ENCODE results near the gene ZFYVE28. TPM values are rescaled to one million over a fixed set of nuclear protein-coding genes. Genes with fewer than 3 reads are reported as not detected.
"Not testable (repeated sequence)": the region's sequence is repeated elsewhere in the genome, so short reads cannot be mapped to it uniquely, and the experiment has no call there.

Gene ZFYVE28
- total RNA-seq, 5 donors from 2014 or later (not counting 1 experiment from before 2014, with no cell fraction given) = 33.4 to 56.2 (median 45.4) TPM

DNA sequence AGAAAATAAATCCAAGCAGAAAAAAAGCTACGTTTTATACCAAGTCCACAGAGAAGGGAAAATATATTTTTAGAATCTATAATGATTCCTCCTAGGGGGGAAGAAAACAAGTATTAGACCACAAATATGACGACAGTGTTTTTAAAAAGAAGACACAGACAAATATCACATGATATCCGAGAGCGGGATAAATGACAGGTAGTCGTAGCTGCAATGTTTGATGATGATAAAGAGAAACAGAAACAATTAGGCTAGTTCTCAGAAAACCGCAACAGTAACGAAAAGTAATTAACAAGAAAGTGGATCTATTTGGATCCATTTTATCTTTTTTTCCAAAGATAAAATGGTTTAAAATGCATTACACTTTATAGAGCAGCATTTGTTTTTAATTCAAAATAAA is 177.4 kb downstream of the ZFYVE28 start:
- WGBS (ENCODE audit: insufficient coverage) = 6% methylated on average over 3 of the region's 7 CpGs
- no peaks in the 10 kb centered on the region for H3K9me3 Mint-ChIP-seq
- no peaks in the 10 kb centered on the region for H3K27me3 ChIP-seq (replicated peaks in 1 of 2; ENCODE audit: control insufficient read depth in 2 of 2, extremely low read depth in 1 of 2, insufficient read depth in 2 of 2, low read length in 1 of 2)
- DNase-seq = peak in 2 of 35 experiments; percentile 9 to 71
- H3K27ac Mint-ChIP-seq = peak overlapping the region; percentile 83 to 85
- H3K4me1 ChIP-seq (ENCODE audit: control insufficient read depth in 1 of 2, extremely low read depth in 1 of 2, insufficient read depth in 2 of 2, low read length in 2 of 2) = peaks cover 19 to 27% of the 10 kb centered on the region in 2 experiments
- H3K27ac ChIP-seq (ENCODE audit: low read length) = peak overlapping the region; percentile 77
- no peaks in the 10 kb centered on the region for H3K9me3 ChIP-seq
- ATAC-seq (replicated peaks in 1 of 4) = no peak
- peak overlapping the region; percentile 89 to 95 for H3K4me3 ChIP-seq (ENCODE audit: control insufficient read depth in 1 of 2, extremely low read depth in 1 of 2, low read length in 1 of 2)
- H3K36me3 Mint-ChIP-seq = peaks cover 25% of the 10 kb centered on the region
- H3K4me1 Mint-ChIP-seq = peaks cover 62 to 67% (median 67%) of the 10 kb centered on the region in 3 donors
- CTCF ChIA-PET = interaction anchor here in 1 of 2 donors (0.7 to 1.9 kb wide), 9 partner anchors 17 to 221 kb away, joined by 3 to 6 read pairs (median 3); partner anchors contain the start of genes CFAP99 and MXD4
- H3K4me3 Mint-ChIP-seq = peak overlapping the region; percentile 87 to 93 (median 92)
- H3K27me3 Mint-ChIP-seq = no peaks in the 10 kb centered on the region
- POLR2A ChIA-PET = interaction anchor here (0.6 to 2.0 kb wide), 8 partner anchors 10 to 571 kb away, joined by 3 to 14 read pairs (median 3); partner anchors contain the start of gene MXD4 (in 1 of the 2)
- peaks cover 0 to 14% of the 10 kb centered on the region in 2 donors for H3K36me3 ChIP-seq (ENCODE audit: control insufficient read depth in 2 of 2, extremely low read depth in 1 of 2, insufficient read depth in 1 of 2, low read length in 1 of 2)

- H3K4me3 ChIP-seq (ENCODE audit: control insufficient read depth in 1 of 2, extremely low read depth in 1 of 2, low read length in 1 of 2) = no peak overlapping the region
- no peak for DNase-seq
- peaks cover 10 to 27% of the 10 kb centered on the region in 2 experiments for H3K4me1 ChIP-seq (ENCODE audit: control insufficient read depth in 1 of 2, extremely low read depth in 1 of 2, insufficient read depth in 2 of 2, low read length in 2 of 2)
- H3K9me3 ChIP-seq = no peaks in the 10 kb centered on the region
- Mint-ChIP-seq H3K4me3 (peak overlapping the region in 2 of 3 donors; percentile 24 to 56), H3K9me3 (no peaks in the 10 kb centered on the region), H3K4me1 (peaks cover 72 to 73% (median 73%) of the 10 kb centered on the region in 3 donors), H3K27me3 (no peaks in the 10 kb centered on the region), H3K36me3 (peaks cover 43% of the 10 kb centered on the region), H3K27ac (peak overlapping the region; percentile 46 to 66)
- WGBS (ENCODE audit: insufficient coverage) = no CpG with 5 or more reads among the region's 3 CpGs
- H3K27ac ChIP-seq (ENCODE audit: low read length) = no peak overlapping the region
- ChIA-PET POLR2A (interaction anchor here (0.6 to 0.9 kb wide), 3 partner anchors 25 to 130 kb away, joined by 3 to 4 read pairs (median 4); partner anchors contain the start of gene MXD4 (in 1 of the 2)), CTCF (interaction anchor here in 1 of 2 donors (0.7 to 2.0 kb wide), 4 partner anchors 17 to 1192 kb away, joined by 3 to 8 read pairs (median 4); no protein-coding TSS in a partner anchor)
- no peak for ATAC-seq (replicated peaks in 1 of 4)
- peaks cover 4 to 28% of the 10 kb centered on the region in 2 donors for H3K36me3 ChIP-seq (ENCODE audit: control insufficient read depth in 2 of 2, extremely low read depth in 1 of 2, insufficient read depth in 1 of 2, low read length in 1 of 2)
- no peaks in the 10 kb centered on the region for H3K27me3 ChIP-seq (replicated peaks in 1 of 2; ENCODE audit: control insufficient read depth in 2 of 2, extremely low read depth in 1 of 2, insufficient read depth in 2 of 2, low read length in 1 of 2)
Measured at GRCh38 chr4:2236944-2237666, 181.3 kb downstream of the ZFYVE28 start.

- Mint-ChIP-seq H3K9me3 (no peaks in the 10 kb centered on the region), H3K4me3 (no peak overlapping the region), H3K27me3 (no peaks in the 10 kb centered on the region), H3K27ac (no peak overlapping the region), H3K4me1 (peaks cover 28 to 35% (median 32%) of the 10 kb centered on the region in 3 donors), H3K36me3 (peaks cover 27% of the 10 kb centered on the region)
- no peaks in the 10 kb centered on the region for H3K9me3 ChIP-seq
- peaks cover 4 to 29% of the 10 kb centered on the region in 2 donors for H3K36me3 ChIP-seq (ENCODE audit: control insufficient read depth in 2 of 2, extremely low read depth in 1 of 2, insufficient read depth in 1 of 2, low read length in 1 of 2)
- ChIA-PET CTCF (interaction anchor here (0.6 to 1.2 kb wide), 2 partner anchors 11 to 262 kb away, joined by 3 to 4 read pairs; no protein-coding TSS in a partner anchor), POLR2A (interaction anchor here (0.6 to 1.2 kb wide), 3 partner anchors 10 to 11 kb away, joined by 3 to 8 read pairs (median 3); partner anchors contain the start of genes HAUS3 (in 2 of the 2) and POLN (in 2 of the 2))
- no peak overlapping the region for H3K27ac ChIP-seq (ENCODE audit: low read length)
- H3K27me3 ChIP-seq (replicated peaks in 1 of 2; ENCODE audit: control insufficient read depth in 2 of 2, extremely low read depth in 1 of 2, insufficient read depth in 2 of 2, low read length in 1 of 2) = no peaks in the 10 kb centered on the region
- no peak overlapping the region for H3K4me3 ChIP-seq (ENCODE audit: control insufficient read depth in 1 of 2, extremely low read depth in 1 of 2, low read length in 1 of 2)
- no peak for ATAC-seq (replicated peaks in 1 of 4)
- no peaks in the 10 kb centered on the region for H3K4me1 ChIP-seq (ENCODE audit: control insufficient read depth in 1 of 2, extremely low read depth in 1 of 2, insufficient read depth in 2 of 2, low read length in 2 of 2)
- no peak for DNase-seq
- no CpG with 5 or more reads among the region's 6 CpGs for WGBS (ENCODE audit: insufficient coverage)
Measured at GRCh38 chr4:2231082-2231481, 187.4 kb downstream of the ZFYVE28 start.

DNA sequence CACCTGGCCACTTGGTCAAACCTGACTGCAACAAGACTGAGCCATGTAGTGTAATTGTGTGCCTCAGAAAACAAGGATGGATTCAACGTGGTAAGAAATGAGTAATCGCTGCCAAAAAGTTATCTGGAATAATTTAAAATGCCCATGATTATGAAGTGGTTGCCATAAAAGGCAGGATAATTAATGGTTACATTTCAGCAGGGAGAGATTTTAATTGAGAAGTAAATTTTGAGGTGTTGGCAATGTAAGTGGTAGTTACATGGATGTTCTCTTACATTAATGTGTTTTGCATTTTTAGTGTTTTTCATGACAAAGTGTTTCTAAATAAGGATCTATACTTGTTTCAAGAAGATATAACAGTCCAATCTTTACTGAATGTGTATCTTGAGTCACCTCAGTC is 192.2 kb downstream of the ZFYVE28 start:
- Histone ChIP-seq H3K4me3 (ENCODE audit: control insufficient read depth in 1 of 2, extremely low read depth in 1 of 2, low read length in 1 of 2) (no peak overlapping the region), H3K9me3 (no peaks in the 10 kb centered on the region), H3K27me3 (replicated peaks in 1 of 2; ENCODE audit: control insufficient read depth in 2 of 2, extremely low read depth in 1 of 2, insufficient read depth in 2 of 2, low read length in 1 of 2) (no peaks in the 10 kb centered on the region), H3K27ac (ENCODE audit: low read length) (no peak overlapping the region), H3K36me3 (ENCODE audit: control insufficient read depth in 2 of 2, extremely low read depth in 1 of 2, insufficient read depth in 1 of 2, low read length in 1 of 2) (peaks cover 3 to 24% of the 10 kb centered on the region in 2 donors), H3K4me1 (ENCODE audit: control insufficient read depth in 1 of 2, extremely low read depth in 1 of 2, insufficient read depth in 2 of 2, low read length in 2 of 2) (no peaks in the 10 kb centered on the region)
- Mint-ChIP-seq H3K9me3 (no peaks in the 10 kb centered on the region), H3K36me3 (peaks cover 20% of the 10 kb centered on the region), H3K4me1 (peaks cover 0 to 6% (median 2%) of the 10 kb centered on the region in 3 donors), H3K27me3 (no peaks in the 10 kb centered on the region), H3K27ac (no peak overlapping the region), H3K4me3 (no peak overlapping the region)
- WGBS (ENCODE audit: insufficient coverage) = 95% methylated on average over 2 of the region's 2 CpGs
- ChIA-PET POLR2A (interaction anchor here in 1 of 2 donors (0.6 kb wide), 1 partner anchor 64 kb away, joined by 3 read pairs; no protein-coding TSS in a partner anchor), CTCF (interaction anchor here in 1 of 2 donors (0.5 kb wide), 1 partner anchor 219 kb away, joined by 4 read pairs; no protein-coding TSS in a partner anchor)
- ATAC-seq (replicated peaks in 1 of 4) (no peak), DNase-seq (no peak)

DNA sequence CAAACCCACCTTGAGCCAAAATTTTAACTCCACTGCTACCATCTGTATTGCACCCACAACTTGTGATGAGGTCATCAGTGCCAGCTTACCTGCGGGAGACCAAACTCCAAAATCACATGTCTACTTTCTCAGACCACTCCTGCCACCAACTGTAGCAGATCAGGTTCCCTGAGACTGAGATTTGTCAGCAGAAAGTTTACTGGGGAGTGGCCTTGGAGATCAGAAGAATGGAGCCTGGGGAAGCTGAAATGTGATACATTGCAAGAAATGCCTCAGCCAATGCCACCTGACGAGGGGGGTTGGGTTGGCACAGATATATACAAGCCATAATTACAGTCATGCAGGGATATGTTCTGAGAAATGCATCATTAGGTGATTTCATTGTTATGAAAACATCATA is 195.6 kb downstream of the ZFYVE28 start:
- Histone ChIP-seq H3K27me3 (replicated peaks in 1 of 2; ENCODE audit: control insufficient read depth in 2 of 2, extremely low read depth in 1 of 2, insufficient read depth in 2 of 2, low read length in 1 of 2) (no peaks in the 10 kb centered on the region), H3K27ac (ENCODE audit: low read length) (no peak overlapping the region), H3K4me3 (ENCODE audit: control insufficient read depth in 1 of 2, extremely low read depth in 1 of 2, low read length in 1 of 2) (no peak overlapping the region), H3K9me3 (no peaks in the 10 kb centered on the region), H3K36me3 (ENCODE audit: control insufficient read depth in 2 of 2, extremely low read depth in 1 of 2, insufficient read depth in 1 of 2, low read length in 1 of 2) (peaks cover 3 to 16% of the 10 kb centered on the region in 2 donors), H3K4me1 (ENCODE audit: control insufficient read depth in 1 of 2, extremely low read depth in 1 of 2, insufficient read depth in 2 of 2, low read length in 2 of 2) (peaks cover 0 to 9% of the 10 kb centered on the region in 2 experiments)
- POLR2A ChIA-PET = no interaction called here
- Mint-ChIP-seq H3K4me3 (no peak overlapping the region), H3K27me3 (no peaks in the 10 kb centered on the region), H3K9me3 (no peaks in the 10 kb centered on the region), H3K27ac (no peak overlapping the region), H3K36me3 (peaks cover 13% of the 10 kb centered on the region), H3K4me1 (peaks cover 6 to 8% (median 6%) of the 10 kb centered on the region in 3 donors)
- CTCF ChIA-PET = no interaction called here
- ATAC-seq (replicated peaks in 1 of 4) (no peak), DNase-seq (no peak)
- no CpG with 5 or more reads among the region's 2 CpGs for WGBS (ENCODE audit: insufficient coverage)

GRCh38 chr4:2221378-2221777 is 197.1 kb downstream of the ZFYVE28 start:
- H3K4me3 Mint-ChIP-seq; H3K9me3 ChIP-seq; H3K27me3 Mint-ChIP-seq; ATAC-seq (replicated peaks in 1 of 4); POLR2A ChIA-PET; H3K4me3 ChIP-seq (ENCODE audit: control insufficient read depth in 1 of 2, extremely low read depth in 1 of 2, low read length in 1 of 2); H3K27ac ChIP-seq (ENCODE audit: low read length); H3K27me3 ChIP-seq (replicated peaks in 1 of 2; ENCODE audit: control insufficient read depth in 2 of 2, extremely low read depth in 1 of 2, insufficient read depth in 2 of 2, low read length in 1 of 2); DNase-seq; H3K4me1 ChIP-seq (ENCODE audit: control insufficient read depth in 1 of 2, extremely low read depth in 1 of 2, insufficient read depth in 2 of 2, low read length in 2 of 2); H3K27ac Mint-ChIP-seq; H3K4me1 Mint-ChIP-seq; H3K9me3 Mint-ChIP-seq: not testable (repeated sequence)
- H3K36me3 ChIP-seq (ENCODE audit: control insufficient read depth in 2 of 2, extremely low read depth in 1 of 2, insufficient read depth in 1 of 2, low read length in 1 of 2) = peaks cover 3 to 11% of the 10 kb centered on the region in 2 donors
- CTCF ChIA-PET = interaction anchor here (1.7 to 2.3 kb wide), 2 partner anchors 133 to 247 kb away, joined by 6 to 9 read pairs; partner anchors contain the start of gene RNF4 (in 1 of the 2)
- WGBS (ENCODE audit: insufficient coverage) = 92% methylated on average over 4 of the region's 4 CpGs
- peaks cover 13% of the 10 kb centered on the region for H3K36me3 Mint-ChIP-seq
